GM10266 (cell line): ENCODE results near the gene HEATR5A.

Source experiments
- DNase-seq: peaks from one replicate; pipeline ENCODE4 v3.0.0; 2012; ENCODE audit errors: extremely low spot score
- CTCF ChIP-seq: IDR thresholded peaks from 2 replicates; pipeline ENCODE4 v1.5.1; 2012; ENCODE audit warnings: mild to moderate bottlenecking, low read depth; ENCODE audit not compliant: control insufficient read depth, insufficient read depth; ENCODE audit errors: missing control alignments

Gene HEATR5A

DNA sequence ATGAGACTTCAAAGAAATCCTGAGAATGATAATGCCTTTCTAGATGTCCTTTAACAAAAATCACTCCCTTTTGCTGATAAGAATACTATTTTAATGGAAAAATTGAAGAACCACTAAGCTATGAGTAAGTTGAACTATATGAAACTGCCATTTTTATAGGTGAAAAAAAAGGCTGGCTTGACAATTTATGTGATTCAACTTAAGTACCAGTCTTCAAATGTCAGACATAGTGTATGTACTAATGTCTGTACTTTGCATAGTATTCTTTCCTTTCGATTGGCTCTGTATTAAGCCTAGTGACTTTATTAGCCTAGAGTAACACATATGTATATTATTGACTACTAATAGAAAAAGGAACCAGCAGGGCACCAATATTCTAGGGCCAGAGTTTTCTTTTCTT lies 11.9 kb downstream of the HEATR5A start:
- TF ChIP-seq CTCF = no peak
- no peak for DNase-seq

GRCh38 chr14:31405599-31406232 lies 14.6 kb downstream of the HEATR5A start:
- no peak for DNase-seq
- TF ChIP-seq CTCF = no peak

GRCh38 chr14:31405106-31405505 lies 15.2 kb downstream of the HEATR5A start:
- TF ChIP-seq CTCF = no peak
- no peak for DNase-seq

GRCh38 chr14:31403707-31404106 lies 16.6 kb downstream of the HEATR5A start:
- no peak for TF ChIP-seq CTCF
- no peak for DNase-seq

GRCh38 chr14:31402764-31403439 lies 17.4 kb downstream of the HEATR5A start:
- DNase-seq = no peak
- no peak for TF ChIP-seq CTCF

DNA sequence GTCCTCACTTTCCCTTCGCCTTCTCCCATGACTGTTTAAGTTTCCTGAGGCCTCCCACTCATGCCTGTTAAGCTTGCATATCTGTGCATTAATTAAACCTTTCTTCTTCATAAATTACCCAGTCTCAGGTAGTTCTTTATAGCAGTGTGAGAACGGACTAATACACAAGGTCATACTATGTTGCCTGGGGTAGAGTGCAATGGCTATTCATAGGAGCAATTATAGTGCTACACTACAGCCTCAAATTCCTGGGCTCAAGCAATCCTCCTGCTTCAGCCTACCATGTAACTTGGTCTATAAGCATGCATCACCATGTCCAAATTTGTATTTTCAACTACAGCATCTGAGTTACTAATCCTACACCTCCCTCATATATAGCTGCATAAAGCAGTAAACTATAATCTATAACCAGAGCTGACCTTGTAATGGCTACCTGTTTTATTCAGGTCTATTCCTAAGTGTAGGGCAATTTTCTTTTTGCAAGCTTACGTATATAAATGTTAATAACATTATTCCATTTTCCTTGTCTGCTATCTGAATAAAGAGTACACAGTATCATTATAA lies 18.9 kb downstream of the HEATR5A start:
- no peak for TF ChIP-seq CTCF
- no peak for DNase-seq

GRCh38 chr14:31400031-31400638 lies 20.2 kb downstream of the HEATR5A start:
- DNase-seq = no peak
- TF ChIP-seq CTCF = no peak
